ENCODE measurements around the gene NOC4L.

DNA sequence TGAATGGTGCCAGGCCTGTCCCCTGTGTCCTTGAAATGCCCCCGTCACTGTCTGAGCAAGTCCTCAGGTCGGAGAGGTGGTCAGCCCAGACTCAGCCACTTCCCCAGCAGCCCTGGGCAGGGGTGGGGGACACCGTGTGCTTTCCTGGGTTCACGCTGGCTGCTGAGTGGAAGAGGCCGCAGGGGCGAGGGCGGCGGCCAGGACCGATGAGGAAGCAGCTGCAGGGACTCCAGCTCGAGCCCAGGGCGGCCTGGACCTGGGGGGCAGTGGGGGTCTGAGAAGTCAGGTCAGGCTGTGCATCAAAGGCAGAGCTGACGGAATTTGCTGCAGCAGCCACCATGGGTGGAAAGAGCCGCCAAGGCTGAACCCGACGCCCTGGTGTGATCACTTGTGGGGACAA, 28.4 kb downstream of the NOC4L start:
- no peak for TF ChIP-seq ELF4 (IDR thresholded peaks at IDR 0.05)
- no peak for TF ChIP-seq SP1 (IDR thresholded peaks at IDR 0.05)
- TF ChIP-seq L3MBTL2 (conservative IDR thresholded peaks at IDR 0.05): no peak
- TF ChIP-seq BHLHE40 (IDR thresholded peaks at IDR 0.05; ENCODE audit: borderline replicate concordance): no peak
- TF ChIP-seq TARDBP (IDR thresholded peaks at IDR 0.05): no peak
- no peak for TF ChIP-seq ARNT (IDR thresholded peaks at IDR 0.05)
- TF ChIP-seq LEF1 (IDR thresholded peaks at IDR 0.05; ENCODE audit: borderline replicate concordance): no peak
- no peak for TF ChIP-seq FOXA1 (IDR thresholded peaks at IDR 0.05)
- TF ChIP-seq FOXK2 (IDR thresholded peaks at IDR 0.05): no peak
